ENCODE data around the gene ABL2. TPM values are rescaled to one million over a fixed set of nuclear protein-coding genes. Genes with fewer than 3 reads are reported as not detected.
"Not testable (repeated sequence)": the region's sequence is repeated elsewhere in the genome, so short reads cannot be mapped to it uniquely, and the experiment has no call there.

The ABL2 gene
- total RNA-seq, 1 donor from 2014 or later = 15.0 TPM

GRCh38 chr1:179217943-179218507 is 11.5 kb downstream of the ABL2 start:
- Histone ChIP-seq H3K4me3 (no peak overlapping the region), H3K9me3 (no peaks in the 10 kb centered on the region), H3K27ac (peak overlapping the region; percentile 69), H3K36me3 (no peaks in the 10 kb centered on the region), H3K4me1 (peaks cover 19% of the 10 kb centered on the region), H3K27me3 (no peaks in the 10 kb centered on the region)
- intact Hi-C loops (cut with DNase I) = no loop called here
- no peak for DNase-seq (ENCODE audit: extremely low spot score in 2 of 2)
- TF ChIP-seq POLR2A (IDR thresholded peaks at IDR 0.05) (no peak), POLR2AphosphoS5 (IDR thresholded peaks at IDR 0.05; ENCODE audit: insufficient read depth in 1 of 2, low read depth in 1 of 2) (no peak)
- TF ChIP-seq, protein P1, sequence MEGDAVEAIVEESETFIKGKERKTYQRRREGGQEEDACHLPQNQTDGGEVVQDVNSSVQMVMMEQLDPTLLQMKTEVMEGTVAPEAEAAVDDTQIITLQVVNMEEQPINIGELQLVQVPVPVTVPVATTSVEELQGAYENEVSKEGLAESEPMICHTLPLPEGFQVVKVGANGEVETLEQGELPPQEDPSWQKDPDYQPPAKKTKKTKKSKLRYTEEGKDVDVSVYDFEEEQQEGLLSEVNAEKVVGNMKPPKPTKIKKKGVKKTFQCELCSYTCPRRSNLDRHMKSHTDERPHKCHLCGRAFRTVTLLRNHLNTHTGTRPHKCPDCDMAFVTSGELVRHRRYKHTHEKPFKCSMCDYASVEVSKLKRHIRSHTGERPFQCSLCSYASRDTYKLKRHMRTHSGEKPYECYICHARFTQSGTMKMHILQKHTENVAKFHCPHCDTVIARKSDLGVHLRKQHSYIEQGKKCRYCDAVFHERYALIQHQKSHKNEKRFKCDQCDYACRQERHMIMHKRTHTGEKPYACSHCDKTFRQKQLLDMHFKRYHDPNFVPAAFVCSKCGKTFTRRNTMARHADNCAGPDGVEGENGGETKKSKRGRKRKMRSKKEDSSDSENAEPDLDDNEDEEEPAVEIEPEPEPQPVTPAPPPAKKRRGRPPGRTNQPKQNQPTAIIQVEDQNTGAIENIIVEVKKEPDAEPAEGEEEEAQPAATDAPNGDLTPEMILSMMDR (IDR thresholded peaks at IDR 0.05) = no peak

DNA sequence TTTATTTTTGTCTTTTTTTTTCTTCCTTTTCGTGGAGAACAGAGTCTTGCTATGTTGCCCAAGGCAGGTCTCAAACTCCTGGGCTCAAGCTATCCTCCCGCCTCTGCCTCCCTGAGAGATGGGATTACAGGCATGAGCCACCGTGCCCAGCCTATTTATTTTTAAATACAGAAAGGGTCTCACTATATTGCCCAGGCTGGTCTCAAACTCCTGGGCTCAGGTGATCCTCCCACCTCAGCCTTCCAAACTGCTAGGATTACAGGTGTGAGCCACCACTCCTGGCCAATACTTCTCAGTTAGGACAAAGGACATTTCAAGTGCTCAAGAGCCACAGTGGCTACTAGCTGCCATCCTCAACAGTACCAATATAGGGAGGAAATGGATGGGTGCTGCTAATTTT is 16.2 kb downstream of the ABL2 start:
- H3K4me3 ChIP-seq; intact Hi-C loops (cut with DNase I): not testable (repeated sequence)

DNA sequence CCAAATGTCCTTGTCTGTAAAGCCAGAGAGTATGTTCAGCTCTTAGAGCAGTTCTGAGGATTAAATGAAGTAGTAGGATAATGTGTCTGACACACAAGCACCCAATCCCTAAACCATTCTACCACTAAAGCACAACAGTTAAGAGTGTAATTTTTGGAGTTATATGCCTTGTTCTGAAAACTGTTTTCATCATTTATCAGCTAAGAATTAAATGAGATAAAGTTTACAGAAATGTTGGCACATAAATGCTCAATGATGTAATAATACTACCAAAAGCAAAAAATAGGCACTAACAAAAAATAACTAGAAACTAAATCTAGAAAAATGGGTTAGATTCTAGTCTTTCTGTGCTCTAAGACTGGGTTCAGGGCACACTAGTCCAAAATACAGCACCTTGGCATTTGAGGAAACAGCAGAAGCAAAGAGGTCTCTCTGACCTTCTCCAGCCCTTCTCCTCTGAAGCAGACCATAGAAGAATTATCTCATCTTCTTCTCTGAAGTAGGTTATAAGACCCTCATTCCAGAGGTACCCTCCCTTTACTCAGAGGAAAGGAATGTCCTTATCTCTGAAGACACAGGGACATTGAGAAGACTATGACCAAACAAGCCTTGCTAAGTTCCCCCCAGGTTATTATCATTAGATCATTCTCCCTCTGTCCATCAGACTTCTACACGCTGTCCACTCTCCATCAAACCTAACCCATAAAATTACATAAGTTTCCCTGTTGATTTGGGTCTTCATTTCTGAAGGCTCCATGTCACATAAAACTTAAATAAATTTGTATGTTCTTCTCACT is 20.6 kb downstream of the ABL2 start:
- intact Hi-C loops (cut with DNase I) = no loop called here
- H3K36me3 ChIP-seq = no peaks in the 10 kb centered on the region
- DNase-seq (ENCODE audit: extremely low spot score in 2 of 2) = no peak
- TF ChIP-seq POLR2AphosphoS5 (IDR thresholded peaks at IDR 0.05; ENCODE audit: insufficient read depth in 1 of 2, low read depth in 1 of 2) = no peak
- TF ChIP-seq, protein P1 (IDR thresholded peaks at IDR 0.05) = no peak
- no peaks in the 10 kb centered on the region for H3K9me3 ChIP-seq
- no peak overlapping the region for H3K4me3 ChIP-seq
- H3K27me3 ChIP-seq = no peaks in the 10 kb centered on the region
- H3K27ac ChIP-seq = no peak overlapping the region
- peaks cover 15% of the 10 kb centered on the region for H3K4me1 ChIP-seq

More for the DNA sequence above, 16.2 kb downstream of the ABL2 start:
- not testable (repeated sequence) for DNase-seq (ENCODE audit: extremely low spot score in 2 of 2); H3K27ac ChIP-seq; H3K27me3 ChIP-seq; H3K36me3 ChIP-seq; H3K9me3 ChIP-seq
- H3K4me1 ChIP-seq = peaks cover 24% of the 10 kb centered on the region

GRCh38 chr1:179206812-179207211 is 22.7 kb downstream of the ABL2 start:
- no peaks in the 10 kb centered on the region for H3K9me3 ChIP-seq
- no peak for DNase-seq (ENCODE audit: extremely low spot score in 2 of 2)
- TF ChIP-seq POLR2A (IDR thresholded peaks at IDR 0.05) = no peak
- TF ChIP-seq POLR2AphosphoS5 (IDR thresholded peaks at IDR 0.05; ENCODE audit: insufficient read depth in 1 of 2, low read depth in 1 of 2) = no peak
- TF ChIP-seq, protein P1 (IDR thresholded peaks at IDR 0.05) = no peak
- H3K27ac ChIP-seq = no peak overlapping the region
- H3K4me3 ChIP-seq = no peak overlapping the region
- peaks cover 15% of the 10 kb centered on the region for H3K4me1 ChIP-seq
- intact Hi-C loops (cut with DNase I) = no loop called here
- H3K27me3 ChIP-seq = no peaks in the 10 kb centered on the region
- no peaks in the 10 kb centered on the region for H3K36me3 ChIP-seq

- no peaks in the 10 kb centered on the region for H3K27me3 ChIP-seq
- H3K4me1 ChIP-seq = peaks cover 15% of the 10 kb centered on the region
- no peak overlapping the region for H3K4me3 ChIP-seq
- no peak for DNase-seq (ENCODE audit: extremely low spot score in 2 of 2)
- H3K36me3 ChIP-seq = no peaks in the 10 kb centered on the region
- H3K27ac ChIP-seq = no peak overlapping the region
- TF ChIP-seq POLR2AphosphoS5 (IDR thresholded peaks at IDR 0.05; ENCODE audit: insufficient read depth in 1 of 2, low read depth in 1 of 2) (no peak), POLR2A (IDR thresholded peaks at IDR 0.05) (no peak)
- TF ChIP-seq, protein P1 (IDR thresholded peaks at IDR 0.05) = no peak
- H3K9me3 ChIP-seq = no peaks in the 10 kb centered on the region
- intact Hi-C loops (cut with DNase I) = no loop called here
Observed at GRCh38 chr1:179205284-179205683, 24.2 kb downstream of the ABL2 start.

All from vagina (tissue), 2 donors.